Sigmoid colon (tissue), 4 donors: ENCODE results near the gene HSD17B4.
"Not testable (repeated sequence)": the region's sequence is repeated elsewhere in the genome, so short reads cannot be mapped to it uniquely, and the experiment has no call there.

Experiments used
- POLR2A ChIP-seq, 2 donors: fragments of 450-650 bp; IDR thresholded peaks; one replicate each; pipeline ENCODE4 v1.6.1; 2016; ENCODE audit warnings: antibody characterized with exemption in 2 of 2, mild to moderate bottlenecking in 2 of 2, moderate library complexity in 2 of 2
- POLR2AphosphoS5 ChIP-seq, 4 donors: sonication (generic); formaldehyde crosslinking; IDR thresholded peaks; one replicate each; pipeline ENCODE4 v1.6.1; 2017; ENCODE audit warnings: antibody characterized with exemption in 4 of 4
- TF ChIP-seq, protein P1 (sequence below), 4 experiments: fragments of 450-650 bp in 3 of 4; fragments of 200-600 bp in 1 of 4; IDR thresholded peaks; one replicate each; pipeline ENCODE4 v1.5.1; 2016 to 2019; ENCODE audit warnings: antibody characterized with exemption in 4 of 4, mild to moderate bottlenecking in 3 of 4, moderate library complexity in 2 of 4

GRCh38 chr5:119414124-119414734 lies 38.1 kb upstream of the HSD17B4 start:
- TF ChIP-seq, protein P1, sequence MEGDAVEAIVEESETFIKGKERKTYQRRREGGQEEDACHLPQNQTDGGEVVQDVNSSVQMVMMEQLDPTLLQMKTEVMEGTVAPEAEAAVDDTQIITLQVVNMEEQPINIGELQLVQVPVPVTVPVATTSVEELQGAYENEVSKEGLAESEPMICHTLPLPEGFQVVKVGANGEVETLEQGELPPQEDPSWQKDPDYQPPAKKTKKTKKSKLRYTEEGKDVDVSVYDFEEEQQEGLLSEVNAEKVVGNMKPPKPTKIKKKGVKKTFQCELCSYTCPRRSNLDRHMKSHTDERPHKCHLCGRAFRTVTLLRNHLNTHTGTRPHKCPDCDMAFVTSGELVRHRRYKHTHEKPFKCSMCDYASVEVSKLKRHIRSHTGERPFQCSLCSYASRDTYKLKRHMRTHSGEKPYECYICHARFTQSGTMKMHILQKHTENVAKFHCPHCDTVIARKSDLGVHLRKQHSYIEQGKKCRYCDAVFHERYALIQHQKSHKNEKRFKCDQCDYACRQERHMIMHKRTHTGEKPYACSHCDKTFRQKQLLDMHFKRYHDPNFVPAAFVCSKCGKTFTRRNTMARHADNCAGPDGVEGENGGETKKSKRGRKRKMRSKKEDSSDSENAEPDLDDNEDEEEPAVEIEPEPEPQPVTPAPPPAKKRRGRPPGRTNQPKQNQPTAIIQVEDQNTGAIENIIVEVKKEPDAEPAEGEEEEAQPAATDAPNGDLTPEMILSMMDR (IDR thresholded peaks at IDR 0.05): not testable (repeated sequence)
- TF ChIP-seq POLR2A, POLR2AphosphoS5 (IDR thresholded peaks at IDR 0.05): not testable (repeated sequence)
